Right lobe of liver (tissue), 6 donors: ENCODE data around the gene MX1. TPM values are rescaled to one million over a fixed set of nuclear protein-coding genes. Genes with fewer than 3 reads are reported as not detected.

Experiments used
- ATAC-seq, 4 donors: fragments of 200-7000 bp; cut with Tn5 transposase; one replicate each; pipeline ENCODE4 v1.9.1; 2020; ENCODE audit warnings: mild to moderate bottlenecking in 4 of 4, moderate library complexity in 4 of 4
- DNase-seq, 3 donors: peaks; one replicate each; pipeline ENCODE4 v3.0.0-alpha.2; 2020
- H3K27ac ChIP-seq, 3 donors: fragments of 200-600 bp; one replicate each; pipeline ENCODE4 v1.8.0; 2022
- H3K27me3 ChIP-seq, 2 donors: fragments of 200-600 bp; one replicate each; pipeline ENCODE4 v1.8.0; 2022
- H3K36me3 ChIP-seq, 4 donors: fragments of 200-600 bp; sonication (generic) in 1 of 4; one replicate each; pipeline versions ENCODE4 v1.5.1 to v1.8.0; 2017 to 2022; ENCODE audit warnings: control low read depth in 1 of 4
- H3K4me1 ChIP-seq, 4 donors: fragments of 200-600 bp; sonication (generic) in 1 of 4; one replicate each; pipeline versions ENCODE4 v1.5.1 to v1.8.0; 2017 to 2022; ENCODE audit warnings: control low read depth in 1 of 4
- H3K4me3 ChIP-seq, 3 donors: fragments of 200-600 bp; one replicate each; pipeline ENCODE4 v1.8.0; 2022
- H3K9me3 ChIP-seq, 4 donors: fragments of 200-600 bp; sonication (generic) in 1 of 4; one replicate each; pipeline versions ENCODE4 v1.5.1 to v1.8.0; 2017 to 2022; ENCODE audit warnings: control low read depth in 1 of 4
- CTCF ChIP-seq, 4 donors: fragments of 200-600 bp in 3 of 4; fragments of 450-650 bp in 1 of 4; IDR thresholded peaks; one replicate each; pipeline versions ENCODE4 v1.5.1 to v1.8.0; 2016 to 2022; ENCODE audit warnings: antibody characterized with exemption in 4 of 4, mild to moderate bottlenecking in 2 of 4
- POLR2A ChIP-seq: fragments of 450-650 bp; IDR thresholded peaks from one replicate; pipeline ENCODE4 v1.6.1; 2017; ENCODE audit warnings: antibody characterized with exemption, mild to moderate bottlenecking
- WGBS: methylation state at CpG from one replicate; pipeline ENCODE4 v1.1.6; 2018; ENCODE audit warnings: low coverage, low lambda C conversion rate; ENCODE audit not compliant: insufficient coverage; ENCODE audit errors: missing lambda C conversion rate; 5-methylcytosine and 5-hydroxymethylcytosine counted together
- intact Hi-C, 2 donors: fragments of 100-400 bp; cut with DNase I; formaldehyde crosslinking; loops; one replicate each; pipeline versions ENCODE4 v1.11.2 to v1.14.1; 2022
- total RNA-seq, 6 experiments: library from RNA; depleted of rRNA in 2 of 6; stranded (reverse); fragments of >200 nt in 2 of 6; fragmentation: NEBNext Ultra II Directional in 3 of 6; extraction: Animal tissue kit (Norgen Biotek cat#: 25700) in 3 of 6; gene quantifications; one replicate each; pipeline versions ENCODE4 v1.1.0 to v1.2.4, GENCODE V29; 2016 to 2023
- donor health status: DM: no; HTN: yes; CAD: no.
- donor health status: DM: no; HTN: no; CAD: no.
- donor health status: DM: no; HTN: no; CAD: no.
- donor health status: DM: no; HTN: yes; CAD: no.
- donor health status: DM: no; HTN: yes; CAD: no.

MX1 gene
- total RNA-seq, 6 experiments from 2014 or later: 6.1 to 25.4 (median 10.5) TPM

- Histone ChIP-seq H3K36me3 (peaks cover 0 to 32% (median 15%) of the 10 kb centered on the region in 4 donors), H3K9me3 (no peaks in the 10 kb centered on the region), H3K4me1 (no peaks in the 10 kb centered on the region), H3K4me3 (no peak overlapping the region), H3K27me3 (no peaks in the 10 kb centered on the region), H3K27ac (no peak overlapping the region)
- WGBS: 72% methylated on average over 8 of the region's 10 CpGs
- DNase-seq: no peak
- TF ChIP-seq CTCF (IDR thresholded peaks at IDR 0.05) (no peak), POLR2A (no peak)
- no peak for ATAC-seq
- intact Hi-C loops: no loop called here
Measured at GRCh38 chr21:41432562-41433460, 6.8 kb downstream of the MX1 start.

- Histone ChIP-seq H3K27me3 (no peaks in the 10 kb centered on the region), H3K9me3 (no peaks in the 10 kb centered on the region), H3K4me1 (no peaks in the 10 kb centered on the region), H3K27ac (no peak overlapping the region), H3K4me3 (no peak overlapping the region), H3K36me3 (peaks cover 0 to 33% (median 18%) of the 10 kb centered on the region in 4 donors)
- intact Hi-C loops: no loop called here
- ATAC-seq (peak in 1 of 4 donors; percentile 47), DNase-seq (no peak)
- TF ChIP-seq CTCF (IDR thresholded peaks at IDR 0.05): no peak
- TF ChIP-seq POLR2A: no peak
- 72% methylated on average over 2 of the region's 2 CpGs for WGBS
Measured at GRCh38 chr21:41433566-41433965, 7.5 kb downstream of the MX1 start.

- Histone ChIP-seq H3K4me1 (no peaks in the 10 kb centered on the region), H3K9me3 (no peaks in the 10 kb centered on the region), H3K36me3 (peaks cover 0 to 47% (median 18%) of the 10 kb centered on the region in 4 donors), H3K27ac (no peak overlapping the region), H3K27me3 (no peaks in the 10 kb centered on the region), H3K4me3 (no peak overlapping the region)
- intact Hi-C loops: no loop called here
- WGBS: 67% methylated on average over 1 of the region's 11 CpGs
- TF ChIP-seq POLR2A (no peak), CTCF (IDR thresholded peaks at IDR 0.05) (no peak)
- ATAC-seq: no peak
- no peak for DNase-seq
Measured at GRCh38 chr21:41435706-41436105, 9.7 kb downstream of the MX1 start.

- no peak for ATAC-seq
- Histone ChIP-seq H3K4me3 (no peak overlapping the region), H3K4me1 (no peaks in the 10 kb centered on the region), H3K27me3 (no peaks in the 10 kb centered on the region), H3K36me3 (peaks cover 0 to 55% (median 18%) of the 10 kb centered on the region in 4 donors), H3K9me3 (no peaks in the 10 kb centered on the region), H3K27ac (no peak overlapping the region)
- TF ChIP-seq POLR2A (no peak), CTCF (IDR thresholded peaks at IDR 0.05) (no peak)
- DNase-seq: no peak
- 60% methylated on average over 2 of the region's 2 CpGs for WGBS
- intact Hi-C loops: no loop called here
Measured at GRCh38 chr21:41437729-41438128, 11.7 kb downstream of the MX1 start.
